HepG2 (cell line): ENCODE results near the gene TNFRSF1B. TPM values are rescaled to one million over a fixed set of nuclear protein-coding genes. Genes with fewer than 3 reads are reported as not detected.
A peak's percentile ranks its signal among the peaks of the same experiment; 100 is the strongest.

Experiments
- ATAC-seq: fragments of 200-7000 bp; cut with Tn5 transposase; 3 replicates; pipeline ENCODE4 v1.9.1; 2020; ENCODE audit warnings: mild to moderate bottlenecking, moderate library complexity
- BruUV-seq: library from RNA; stranded (reverse); fragments of 400-500 nt; replicated peaks from 2 replicates; lab custom pipeline; 2021; lab: Mats Ljungman, UMichigan
- CTCF ChIA-PET: fragments of 300-600 bp; formaldehyde crosslinking; extraction: SDS; loops from one replicate; lab custom pipeline; 2021; ENCODE audit warnings: low total read pairs, inconsistent platforms, low intra/inter-chr PET ratio; lab: Yijun Ruan, JAX
- POLR2A ChIA-PET: fragments of 350-600 bp; sonication (Branson Sonifier 250); formaldehyde crosslinking; loops from one replicate; lab custom pipeline; 2020; ENCODE audit warnings: antibody characterized with exemption, inconsistent platforms; lab: Yijun Ruan, JAX
- DNase-seq: peaks from one replicate; pipeline ENCODE4 v3.0.0-alpha.2; 2015; ENCODE audit warnings: low spot score
- FAIRE-seq: peaks from 3 replicates; lab custom pipeline; 2011; peaks lifted over from hg19 to GRCh38; lab: Jason Lieb, UNC
- H2AFZ ChIP-seq: one replicate; pipeline ENCODE4 v1.6.1; 2011; ENCODE audit warnings: low read length, inconsistent platforms
- H3K27ac ChIP-seq: fragments of 300-600 bp; 3 replicates; pipeline ENCODE4 v1.8.0; 2011; ENCODE audit warnings: mixed run types, mild to moderate bottlenecking, mixed read lengths, low read length, inconsistent platforms; ENCODE audit not compliant: insufficient read depth; ENCODE audit errors: extremely low read length
- H3K27me3 ChIP-seq, 2 experiments: fragments of 200-600 bp in 1 of 2; 2 replicates in 1 of 2; 3 replicates in 1 of 2; pipeline versions ENCODE4 v1.6.0 to v1.8.0; 2011; ENCODE audit warnings: low read length in 2 of 2, mild to moderate bottlenecking in 2 of 2, moderate library complexity in 2 of 2, inconsistent platforms in 1 of 2; ENCODE audit not compliant: insufficient read depth in 2 of 2, control insufficient read depth in 1 of 2
- H3K36me3 ChIP-seq, 2 experiments: fragments of 200-600 bp in 1 of 2; replicated peaks in 1 of 2; 2 replicates in 1 of 2; 3 replicates in 1 of 2; pipeline versions ENCODE4 v1.5.1 to v1.8.0; 2011; ENCODE audit warnings: low read length in 2 of 2, inconsistent platforms in 1 of 2; ENCODE audit not compliant: insufficient read depth in 2 of 2, control insufficient read depth in 1 of 2
- H3K4me1 ChIP-seq: 2 replicates; pipeline ENCODE4 v1.5.1; 2012; ENCODE audit warnings: low read length, inconsistent platforms; ENCODE audit not compliant: insufficient read depth
- H3K4me2 ChIP-seq: 2 replicates; pipeline ENCODE4 v1.6.0; 2011; ENCODE audit warnings: low read depth, low read length, inconsistent platforms
- H3K4me3 ChIP-seq, 3 experiments: fragments of 200-600 bp in 1 of 3; sonication (generic), shearing (Covaris generic) in 1 of 3; replicated peaks in 1 of 3; 2 replicates each; pipeline ENCODE4 v1.5.1; 2011 to 2016; ENCODE audit warnings: low read length in 3 of 3, inconsistent platforms in 2 of 3, low read depth in 2 of 3, mild to moderate bottlenecking in 2 of 3, control low read depth in 1 of 3, mixed read lengths in 1 of 3; ENCODE audit not compliant: insufficient read depth in 1 of 3
- H3K79me2 ChIP-seq: one replicate; pipeline ENCODE4 v1.6.1; 2011; ENCODE audit warnings: low read length, inconsistent platforms; ENCODE audit not compliant: insufficient read depth
- H3K9ac ChIP-seq: 2 replicates; pipeline ENCODE4 v1.6.0; 2011; ENCODE audit warnings: mild to moderate bottlenecking, low read depth, low read length, inconsistent platforms; ENCODE audit not compliant: insufficient read depth
- H3K9me3 ChIP-seq: 2 replicates; pipeline ENCODE4 v1.5.1; 2012; ENCODE audit warnings: mild to moderate bottlenecking, low read length
- H4K20me1 ChIP-seq: 2 replicates; pipeline ENCODE4 v1.6.0; 2011; ENCODE audit warnings: inconsistent platforms, mild to moderate bottlenecking, low read length, moderate library complexity; ENCODE audit not compliant: insufficient read depth
- CREB1 ChIP-seq, 2 experiments: fragments of 450-650 bp in 1 of 2; IDR thresholded peaks; 2 replicates each; pipeline ENCODE4 v1.6.1; 2016 to 2017; ENCODE audit warnings: control low read depth in 1 of 2, mild to moderate bottlenecking in 1 of 2, missing compliant biosample characterization in 1 of 2, missing genetic modification characterization in 1 of 2
- GATAD1 ChIP-seq: IDR thresholded peaks from 2 replicates; pipeline ENCODE4 v1.6.1; 2016; ENCODE audit warnings: missing genetic modification reagents, missing compliant biosample characterization
- HNF4A ChIP-seq: sonication (generic); formaldehyde crosslinking; IDR thresholded peaks from 2 replicates; pipeline ENCODE4 v1.4.0; 2020; ENCODE audit warnings: missing genetic modification reagents
- MIXL1 ChIP-seq: IDR thresholded peaks from 2 replicates; pipeline ENCODE4 v1.6.1; 2016
- MXD4 ChIP-seq: IDR thresholded peaks from 2 replicates; pipeline ENCODE4 v1.6.1; 2016; ENCODE audit warnings: mild to moderate bottlenecking, missing biosample characterization, missing genetic modification reagents
- NFYC ChIP-seq: IDR thresholded peaks from 2 replicates; pipeline ENCODE4 v1.6.1; 2016; ENCODE audit warnings: missing genetic modification reagents, missing compliant biosample characterization
- ZNF292 ChIP-seq: sonication (generic); formaldehyde crosslinking; IDR thresholded peaks from 2 replicates; pipeline ENCODE4 v1.8.1; 2022; ENCODE audit warnings: mild to moderate bottlenecking, low read depth, missing genetic modification reagents, borderline replicate concordance
- ZNF326 ChIP-seq: sonication (generic); formaldehyde crosslinking; IDR thresholded peaks from 2 replicates; pipeline ENCODE4 v1.4.0; 2020; ENCODE audit warnings: missing genetic modification reagents, borderline replicate concordance
- ZNF333 ChIP-seq: sonication (generic); formaldehyde crosslinking; IDR thresholded peaks from 2 replicates; pipeline ENCODE4 v1.4.0; 2020; ENCODE audit warnings: mild to moderate bottlenecking, missing genetic modification reagents, borderline replicate concordance
- WGBS: methylation state at CpG from one replicate; pipeline ENCODE4 v1.1.6; 2017; ENCODE audit warnings: low lambda C conversion rate; 5-methylcytosine and 5-hydroxymethylcytosine counted together
- in situ Hi-C: cut with HindIII; loops from 2 replicates; pipeline ENCODE4 v1.10.0; 2017; ENCODE audit warnings: low pct_unique_long_range_greater_than_20kb; ENCODE audit not compliant: extremely low pct_ligation_motif_present
- intact Hi-C: fragments of 100-400 bp; cut with micrococcal nuclease; formaldehyde crosslinking; loops from one replicate; pipeline ENCODE4 v1.10.0; 2022; ENCODE audit not compliant: unreplicated experiment
- polyA plus RNA-seq, 8 experiments: library from polyadenylated mRNA; depleted of rRNA in 3 of 8; stranded (reverse) in 7 of 8; unstranded in 1 of 8; fragments of >200 nt; fragmentation: Illumina TruSeq in 4 of 8; extraction: Trizol in 4 of 8; gene quantifications; 2 replicates each; pipeline versions ENCODE4 v1.2.1 to v1.2.3, GENCODE V29; 2011 to 2016; ENCODE audit warnings: low read depth in 4 of 8, missing spikeins in 1 of 8, mixed read lengths in 1 of 8; ENCODE audit not compliant: insufficient read depth in 1 of 8
- total RNA-seq, 5 experiments: library from RNA; depleted of rRNA; stranded (reverse); fragments of >200 nt; fragmentation: Illumina TruSeq; extraction: Trizol; gene quantifications; 2 replicates each; pipeline ENCODE4 v1.2.3, GENCODE V29; 2016; ENCODE audit warnings: low read depth in 1 of 5

The TNFRSF1B gene
- total and polyA plus RNA-seq, 2 of the 13 experiments (the other 11 are each of a cell fraction or from before 2014, with no cell fraction given), result 0.04 to 0.11 TPM

DNA sequence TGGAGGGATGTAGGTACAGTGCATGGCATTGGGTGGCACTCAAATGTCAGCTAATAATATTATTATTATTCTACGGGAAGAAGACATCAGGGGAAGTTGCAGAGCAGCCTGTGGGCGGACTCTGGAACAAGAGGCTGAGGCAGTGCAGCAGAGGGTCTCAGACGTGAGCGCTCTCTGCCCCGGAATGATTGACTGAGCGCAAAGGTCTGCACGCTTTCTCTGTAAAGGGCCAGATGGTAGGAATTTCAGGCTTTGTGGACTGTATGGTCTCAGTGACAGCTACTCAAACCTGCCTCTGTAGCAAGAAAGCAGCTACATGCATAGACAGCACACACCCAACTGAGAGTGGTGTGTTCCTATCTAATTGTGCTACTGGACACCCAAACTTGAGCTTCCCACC is 33.4 kb downstream of the TNFRSF1B start:
- in situ Hi-C loops, result no loop called here
- no peaks in the 10 kb centered on the region for H3K36me3 ChIP-seq
- H3K27me3 ChIP-seq, result peaks cover 1 to 8% of the 10 kb centered on the region in 2 experiments; a peak in 2 of 5 replicates
- H3K27ac ChIP-seq, result no peak overlapping the region
- H3K4me2 ChIP-seq, result no peak overlapping the region
- peaks cover 21% of the 10 kb centered on the region for H3K4me1 ChIP-seq
- TF ChIP-seq HNF4A (CRISPR knock-in tag), result peak; percentile 32; the same call in 1 of the 2 replicates
- no peak for TF ChIP-seq ZNF292 (CRISPR knock-in tag)
- no peak for TF ChIP-seq MXD4 (CRISPR knock-in tag)
- no peak for TF ChIP-seq MIXL1 (CRISPR knock-in tag)
- TF ChIP-seq GATAD1 (CRISPR knock-in tag), result no peak
- no peak for TF ChIP-seq CREB1 (IDR thresholded peaks at IDR 0.05)
- no peak for TF ChIP-seq CREB1 (CRISPR knock-in tag; IDR thresholded peaks at IDR 0.05)
- TF ChIP-seq ZNF326 (CRISPR knock-in tag), result no peak
- no peak for TF ChIP-seq ZNF333 (CRISPR knock-in tag)
- no peak for TF ChIP-seq NFYC (CRISPR knock-in tag)
- TF ChIP-seq, all 625 proteins: peak for 1
- no peak overlapping the region for H2AFZ ChIP-seq
- WGBS, result 0% methylated on average over 6 of the region's 7 CpGs
- BruUV-seq, result no TSS peak
- no peak overlapping the region for H3K4me3 ChIP-seq
- FAIRE-seq, result peak; percentile 8
- H4K20me1 ChIP-seq, result no peaks in the 10 kb centered on the region
- POLR2A ChIA-PET, result no interaction called here
- peak; percentile 59 for ATAC-seq
- H3K79me2 ChIP-seq, result no peaks in the 10 kb centered on the region
- DNase-seq, result no peak
- H3K9me3 ChIP-seq, result no peaks in the 10 kb centered on the region
- intact Hi-C loops, result no loop called here
- CTCF ChIA-PET, result no interaction called here
- no peak overlapping the region for H3K9ac ChIP-seq
